Erythroblast (primary cell): ENCODE data around the gene TMEM150C.

Experiments
- GATA1 ChIP-seq: IDR thresholded peaks from 2 replicates; pipeline ENCODE4 v1.6.1; 2011; ENCODE audit warnings: low read depth, mild to moderate bottlenecking, control low read depth, low read length, moderate library complexity
- POLR2A ChIP-seq: IDR thresholded peaks from 2 replicates; pipeline ENCODE4 v1.6.1; 2011; ENCODE audit warnings: mild to moderate bottlenecking, low read length

DNA sequence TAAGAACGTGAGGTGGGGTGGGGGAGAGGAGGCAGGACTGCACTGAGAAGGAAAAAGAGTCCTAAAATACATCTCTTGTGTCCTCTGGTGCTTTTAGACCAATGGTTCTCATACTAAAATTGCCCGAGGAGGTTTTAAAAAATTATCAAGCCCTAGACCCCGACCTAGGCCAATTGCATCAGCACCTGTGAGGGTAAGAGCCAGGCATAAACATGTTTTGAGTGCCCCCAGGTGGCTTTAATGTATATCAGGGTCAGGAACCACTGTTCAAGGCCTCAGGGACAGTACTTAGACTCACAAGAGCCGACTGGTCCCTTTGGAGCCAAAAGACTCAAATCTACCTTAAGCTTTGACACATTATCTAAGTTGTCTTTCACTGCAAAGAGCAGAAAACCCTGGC is 37.5 kb upstream of the TMEM150C start:
- no peak for TF ChIP-seq POLR2A
- TF ChIP-seq GATA1: no peak
